Muscle layer of colon (tissue), 2 donors: ENCODE results near the gene NRARP.

Experiments
- H3K27ac ChIP-seq: one replicate; pipeline ENCODE4 v1.7.0; 2013; ENCODE audit warnings: low read depth, mild to moderate bottlenecking, low read length, moderate library complexity
- H3K27me3 ChIP-seq, 2 donors: one replicate each; pipeline ENCODE4 v1.7.0; 2013; ENCODE audit warnings: low read length in 2 of 2, mild to moderate bottlenecking in 2 of 2; ENCODE audit not compliant: insufficient read depth in 2 of 2, control insufficient read depth in 1 of 2
- H3K36me3 ChIP-seq: one replicate; pipeline ENCODE4 v1.7.0; 2013; ENCODE audit warnings: mild to moderate bottlenecking, low read length; ENCODE audit not compliant: insufficient read depth
- H3K4me1 ChIP-seq: one replicate; pipeline ENCODE4 v1.7.0; 2013; ENCODE audit warnings: mild to moderate bottlenecking, low read length; ENCODE audit not compliant: insufficient read depth
- H3K4me3 ChIP-seq, 2 donors: one replicate each; pipeline ENCODE4 v1.7.0; 2013; ENCODE audit warnings: low read length in 2 of 2, low read depth in 1 of 2, mild to moderate bottlenecking in 1 of 2, moderate library complexity in 1 of 2
- H3K9ac ChIP-seq: one replicate; pipeline ENCODE4 v1.7.0; 2013; ENCODE audit warnings: low read length
- H3K9me3 ChIP-seq: one replicate; pipeline ENCODE4 v1.7.0; 2013; ENCODE audit warnings: mild to moderate bottlenecking, low read length
- donor health status: abdominal sarcoma.
- donor health status: Adenocarcinoma of cecum.

The NRARP gene

GRCh38 chr9:137320555-137321384 is 18.7 kb upstream of the NRARP start:
- Histone ChIP-seq H3K9ac (no peak overlapping the region), H3K27ac (no peak overlapping the region), H3K4me1 (no peaks in the 10 kb centered on the region)

DNA sequence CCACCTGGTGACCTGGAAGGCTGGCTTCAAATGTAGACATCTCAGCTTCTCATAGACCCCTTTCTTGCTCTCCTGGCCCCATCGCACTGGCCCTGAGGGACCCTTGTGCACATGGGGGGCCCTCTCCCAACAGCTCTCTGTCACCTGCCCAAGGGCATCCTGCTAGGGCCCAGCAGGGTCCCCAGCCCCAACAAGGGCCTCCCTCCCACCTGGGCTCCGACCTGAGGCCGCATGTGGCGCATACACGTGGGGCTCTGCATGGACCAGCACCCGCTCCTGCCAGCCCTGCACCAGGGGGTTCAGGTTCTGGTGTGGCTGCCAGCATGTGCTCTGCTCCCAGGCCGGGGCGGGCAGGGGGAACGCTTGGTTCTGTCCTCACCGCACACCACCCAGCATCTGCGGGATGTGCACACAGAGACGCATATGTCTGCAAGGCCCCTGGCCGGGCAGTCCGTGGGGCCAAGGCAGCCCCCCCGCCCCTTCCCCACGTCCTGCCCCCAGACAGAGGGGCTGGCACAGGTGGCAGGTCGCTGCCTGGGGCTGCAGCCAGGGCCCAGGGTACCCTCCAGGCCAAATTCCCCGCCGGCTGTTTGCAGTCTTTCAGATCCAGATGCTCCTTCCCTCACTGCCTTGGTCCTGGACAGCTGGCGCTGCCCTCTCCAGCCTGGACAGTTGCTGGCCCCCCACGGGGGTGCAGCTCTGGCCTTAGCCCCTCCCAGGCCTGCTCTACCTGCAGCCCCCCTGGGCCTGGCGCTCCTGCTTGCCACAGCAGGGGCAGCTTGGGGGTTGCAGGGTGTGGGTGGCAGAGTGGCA is 17.9 kb upstream of the NRARP start:
- no peak overlapping the region for H3K4me3 ChIP-seq
- no peak overlapping the region for H3K27ac ChIP-seq
- H3K27me3 ChIP-seq = peaks cover 0 to 29% of the 10 kb centered on the region in 2 donors
- H3K9me3 ChIP-seq = no peaks in the 10 kb centered on the region
- H3K36me3 ChIP-seq = no peaks in the 10 kb centered on the region
- H3K4me1 ChIP-seq = no peaks in the 10 kb centered on the region
- no peak overlapping the region for H3K9ac ChIP-seq

More at GRCh38 chr9:137320555-137321384, 18.7 kb upstream of the NRARP start:
- no peaks in the 10 kb centered on the region for H3K36me3 ChIP-seq
- H3K9me3 ChIP-seq = no peaks in the 10 kb centered on the region
- H3K27me3 ChIP-seq = peaks cover 0 to 22% of the 10 kb centered on the region in 2 donors
- no peak overlapping the region for H3K4me3 ChIP-seq

DNA sequence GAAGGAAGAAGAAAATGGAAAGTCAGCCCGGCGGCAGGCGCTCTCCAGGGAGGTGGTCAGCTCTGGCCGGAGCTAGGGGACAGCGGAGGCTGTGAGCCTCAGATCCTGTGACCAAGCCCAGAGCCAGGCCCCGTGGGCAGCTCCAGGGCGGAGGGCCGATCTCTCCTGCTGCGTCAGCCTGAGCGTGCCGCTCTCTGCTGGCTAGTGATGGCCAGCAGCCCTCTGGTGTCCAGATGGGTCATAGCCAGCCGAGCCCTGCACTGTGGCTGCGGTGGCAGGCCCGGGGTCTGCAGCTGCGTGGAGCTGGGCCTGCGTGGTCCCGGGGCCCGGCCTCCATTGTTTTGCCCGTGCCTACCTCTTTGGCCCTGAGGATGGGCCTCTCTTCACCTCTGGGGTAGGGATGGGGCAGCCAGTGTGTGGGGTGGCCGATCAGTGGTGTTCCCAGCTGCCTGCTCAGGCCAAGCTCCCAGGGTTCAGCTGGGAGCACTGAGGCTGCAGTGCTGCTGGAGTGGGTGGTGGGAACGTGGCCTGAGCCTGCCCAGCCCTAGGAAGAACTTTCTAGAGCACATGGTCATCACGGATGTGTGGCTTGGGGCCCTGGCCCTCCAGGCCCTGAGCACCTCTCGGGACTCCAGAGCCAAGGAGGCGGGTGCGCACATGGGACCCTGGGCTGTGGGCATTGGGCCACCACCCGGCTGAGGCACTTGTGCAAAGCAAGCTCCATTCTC is 17.1 kb upstream of the NRARP start:
- H3K27ac ChIP-seq = no peak overlapping the region
- H3K4me1 ChIP-seq = no peaks in the 10 kb centered on the region

DNA sequence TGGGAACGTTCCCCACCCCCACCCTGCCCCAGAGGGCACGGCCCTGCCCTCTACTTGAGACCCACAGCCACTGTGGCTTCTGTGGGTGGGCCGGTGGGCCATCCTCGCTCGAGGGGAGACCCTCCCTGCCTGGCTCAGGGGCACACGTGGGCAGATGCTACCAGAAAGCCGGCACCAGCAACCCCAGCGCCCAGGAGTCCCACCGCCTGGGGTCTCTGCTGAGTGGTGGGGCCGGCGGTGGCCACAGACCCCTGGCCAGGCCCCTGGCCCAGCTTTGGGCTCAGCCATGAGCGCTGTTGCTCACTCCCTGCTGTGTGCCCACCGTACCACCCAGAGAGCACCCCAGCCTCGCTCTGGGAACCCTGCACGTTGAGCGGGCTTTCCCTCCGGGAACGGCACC is 16.5 kb upstream of the NRARP start:
- Histone ChIP-seq H3K9me3 (no peaks in the 10 kb centered on the region), H3K36me3 (no peaks in the 10 kb centered on the region), H3K4me3 (no peak overlapping the region), H3K4me1 (no peaks in the 10 kb centered on the region), H3K27me3 (peaks cover 0 to 29% of the 10 kb centered on the region in 2 donors), H3K27ac (no peak overlapping the region), H3K9ac (no peak overlapping the region)

More for the DNA sequence above, 17.1 kb upstream of the NRARP start:
- Histone ChIP-seq H3K4me3 (no peak overlapping the region), H3K9me3 (no peaks in the 10 kb centered on the region), H3K36me3 (no peaks in the 10 kb centered on the region), H3K27me3 (peaks cover 0 to 29% of the 10 kb centered on the region in 2 donors), H3K9ac (no peak overlapping the region)

- Histone ChIP-seq H3K27me3 (peaks cover 0 to 29% of the 10 kb centered on the region in 2 donors), H3K9ac (no peak overlapping the region), H3K4me1 (no peaks in the 10 kb centered on the region), H3K36me3 (no peaks in the 10 kb centered on the region), H3K9me3 (no peaks in the 10 kb centered on the region), H3K4me3 (no peak overlapping the region), H3K27ac (no peak overlapping the region)
These were observed 15.8 kb upstream of the NRARP start for GRCh38 chr9:137317718-137318511.

- Histone ChIP-seq H3K4me3 (no peak overlapping the region), H3K27ac (no peak overlapping the region), H3K9me3 (no peaks in the 10 kb centered on the region), H3K9ac (no peak overlapping the region), H3K27me3 (peaks cover 0 to 29% of the 10 kb centered on the region in 2 donors), H3K4me1 (no peaks in the 10 kb centered on the region), H3K36me3 (no peaks in the 10 kb centered on the region)
These were observed 15.1 kb upstream of the NRARP start for GRCh38 chr9:137317021-137317717.

- Histone ChIP-seq H3K4me1 (no peaks in the 10 kb centered on the region), H3K9ac (no peak overlapping the region), H3K9me3 (no peaks in the 10 kb centered on the region), H3K36me3 (no peaks in the 10 kb centered on the region), H3K27ac (no peak overlapping the region), H3K4me3 (no peak overlapping the region), H3K27me3 (peaks cover 0 to 29% of the 10 kb centered on the region in 2 donors)
These were observed 14.2 kb upstream of the NRARP start for GRCh38 chr9:137316012-137316981.

DNA sequence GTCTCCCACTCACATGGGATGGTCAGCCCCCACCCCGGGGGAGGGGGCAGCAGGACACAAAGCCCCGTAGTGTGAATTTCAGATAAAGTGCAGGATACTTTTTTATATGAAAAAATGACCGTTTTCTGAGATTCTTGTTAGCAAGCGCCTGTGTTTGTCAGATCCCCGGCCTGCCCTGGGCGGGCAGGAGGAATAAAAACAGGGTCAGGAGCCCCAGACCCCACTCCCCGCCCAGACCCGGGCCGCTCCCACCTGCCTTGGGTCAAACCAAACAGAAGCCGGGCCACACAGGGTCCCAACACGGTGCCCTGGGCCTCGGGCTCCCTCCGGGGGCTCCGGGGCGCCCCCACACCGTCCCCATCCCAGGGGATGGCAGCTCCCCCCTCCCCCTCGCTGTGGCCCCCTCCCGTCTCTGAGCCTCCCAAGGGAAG is 13.5 kb upstream of the NRARP start:
- no peaks in the 10 kb centered on the region for H3K4me1 ChIP-seq
- no peak overlapping the region for H3K4me3 ChIP-seq
- H3K9me3 ChIP-seq = no peaks in the 10 kb centered on the region
- H3K27ac ChIP-seq = no peak overlapping the region
- H3K9ac ChIP-seq = no peak overlapping the region
- H3K36me3 ChIP-seq = no peaks in the 10 kb centered on the region
- H3K27me3 ChIP-seq = peaks cover 0 to 29% of the 10 kb centered on the region in 2 donors

GRCh38 chr9:137314561-137315560 is 12.8 kb upstream of the NRARP start:
- no peaks in the 10 kb centered on the region for H3K4me1 ChIP-seq
- no peak overlapping the region for H3K27ac ChIP-seq
- no peak overlapping the region for H3K4me3 ChIP-seq
- no peaks in the 10 kb centered on the region for H3K9me3 ChIP-seq
- H3K36me3 ChIP-seq = no peaks in the 10 kb centered on the region
- H3K9ac ChIP-seq = no peak overlapping the region
- peaks cover 0 to 26% of the 10 kb centered on the region in 2 donors for H3K27me3 ChIP-seq
